A549 treated with AZD9567 at 1 μM for 4 hours (cell line): ENCODE measurements around the gene VAPB. TPM values are rescaled to one million over a fixed set of nuclear protein-coding genes. Genes with fewer than 3 reads are reported as not detected.

Experiments
- total RNA-seq: library from RNA; stranded (reverse); fragments of 200-300 nt; extraction: Qiagen RNA extraction; gene quantifications from 5 replicates; pipeline ENCODE4 v1.2.3, GENCODE V29; 2022; ENCODE audit not compliant: insufficient read depth

VAPB gene, protein sequence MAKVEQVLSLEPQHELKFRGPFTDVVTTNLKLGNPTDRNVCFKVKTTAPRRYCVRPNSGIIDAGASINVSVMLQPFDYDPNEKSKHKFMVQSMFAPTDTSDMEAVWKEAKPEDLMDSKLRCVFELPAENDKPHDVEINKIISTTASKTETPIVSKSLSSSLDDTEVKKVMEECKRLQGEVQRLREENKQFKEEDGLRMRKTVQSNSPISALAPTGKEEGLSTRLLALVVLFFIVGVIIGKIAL
- 47.5 to 62.6 TPM (median 49.9 TPM) in 5 replicates for total RNA-seq

GRCh38 chr20:58388882-58389323 lies at the start of gene VAPB:
Gene VAPB (plus strand): TSS chr20:58389229. CDS start chr20:58389460, 231 bp downstream.

Other genes with a start within 250 kb of the VAPB start
- not detected in 5 replicates for gene ANKRD60, start 160.6 kb upstream of the VAPB start, total RNA-seq
- 10.0 to 13.7 TPM (median 10.5 TPM) in 5 replicates for gene RAB22A, start 79.5 kb upstream of the VAPB start, total RNA-seq
- 0.05 to 0.16 TPM (median 0.07 TPM) in 4 of 5 replicates, not detected in the other for gene APCDD1L, start 126.2 kb downstream of the VAPB start, total RNA-seq